ENCODE results near the gene TSPAN8. TPM values are rescaled to one million over a fixed set of nuclear protein-coding genes. Genes with fewer than 3 reads are reported as not detected.

TSPAN8 gene
- total RNA-seq, 3 donors from 2014 or later (not counting 1 experiment from before 2014, with no cell fraction given), result not detected

GRCh38 chr12:71195338-71195896 lies 37.6 kb upstream of the TSPAN8 start:
- TF ChIP-seq CTCF (IDR thresholded peaks at IDR 0.05), result no peak
- ATAC-seq (no peak), DNase-seq (no peak)
- H3K27me3 ChIP-seq (ENCODE audit: control insufficient read depth, insufficient read depth, low read length), result no peaks in the 10 kb centered on the region
- no peaks in the 10 kb centered on the region for H3K4me1 ChIP-seq (ENCODE audit: control insufficient read depth, insufficient read depth, low read length)
- no peak overlapping the region for H3K27ac ChIP-seq (ENCODE audit: low read length)
- Mint-ChIP-seq H3K4me3 (no peak overlapping the region), H3K9me3 (peaks cover 12% of the 10 kb centered on the region in 2 donors), H3K27me3 (ENCODE audit: low read depth in 2 of 2) (no peaks in the 10 kb centered on the region), H3K27ac (no peak overlapping the region), H3K4me1 (no peaks in the 10 kb centered on the region), H3K36me3 (no peaks in the 10 kb centered on the region)
- 75% methylated on average over 5 of the region's 5 CpGs for WGBS (ENCODE audit: insufficient coverage)
- intact Hi-C loops (cut with micrococcal nuclease), result no loop called here
- H3K4me3 ChIP-seq (ENCODE audit: low read length), result no peak overlapping the region
- H3K36me3 ChIP-seq (ENCODE audit: control insufficient read depth, insufficient read depth, low read length), result no peaks in the 10 kb centered on the region
- H3K9me3 ChIP-seq (ENCODE audit: control insufficient read depth, insufficient read depth, low read length), result no peaks in the 10 kb centered on the region

- H3K27ac Mint-ChIP-seq, result no peak overlapping the region
- no peak for ATAC-seq
- Histone ChIP-seq H3K4me1 (ENCODE audit: control insufficient read depth, insufficient read depth, low read length) (no peaks in the 10 kb centered on the region), H3K27me3 (ENCODE audit: control insufficient read depth, insufficient read depth, low read length) (no peaks in the 10 kb centered on the region), H3K4me3 (ENCODE audit: low read length) (no peak overlapping the region), H3K27ac (ENCODE audit: low read length) (no peak overlapping the region), H3K36me3 (ENCODE audit: control insufficient read depth, insufficient read depth, low read length) (no peaks in the 10 kb centered on the region), H3K9me3 (ENCODE audit: control insufficient read depth, insufficient read depth, low read length) (no peaks in the 10 kb centered on the region)
- H3K4me1 Mint-ChIP-seq, result no peaks in the 10 kb centered on the region
- H3K27me3 Mint-ChIP-seq (ENCODE audit: low read depth in 2 of 2), result no peaks in the 10 kb centered on the region
- intact Hi-C loops (cut with micrococcal nuclease), result no loop called here
- no peak for DNase-seq
- no peak for TF ChIP-seq CTCF (IDR thresholded peaks at IDR 0.05)
- peaks cover 12 to 14% of the 10 kb centered on the region in 2 donors for H3K9me3 Mint-ChIP-seq
- H3K4me3 Mint-ChIP-seq, result no peak overlapping the region
- WGBS (ENCODE audit: insufficient coverage), result 90% methylated on average over 2 of the region's 2 CpGs
- H3K36me3 Mint-ChIP-seq, result no peaks in the 10 kb centered on the region
Observed at GRCh38 chr12:71194657-71195056, 36.9 kb upstream of the TSPAN8 start.

- intact Hi-C loops (cut with micrococcal nuclease), result no loop called here
- no peaks in the 10 kb centered on the region for H3K36me3 ChIP-seq (ENCODE audit: control insufficient read depth, insufficient read depth, low read length)
- no peaks in the 10 kb centered on the region for H3K9me3 ChIP-seq (ENCODE audit: control insufficient read depth, insufficient read depth, low read length)
- H3K27ac ChIP-seq (ENCODE audit: low read length), result no peak overlapping the region
- no peak overlapping the region for H3K27ac Mint-ChIP-seq
- H3K36me3 Mint-ChIP-seq, result no peaks in the 10 kb centered on the region
- H3K4me3 Mint-ChIP-seq, result no peak overlapping the region
- no peaks in the 10 kb centered on the region for H3K27me3 Mint-ChIP-seq (ENCODE audit: low read depth in 2 of 2)
- WGBS (ENCODE audit: insufficient coverage), result no CpG with 5 or more reads among the region's 1 CpG
- no peaks in the 10 kb centered on the region for H3K4me1 Mint-ChIP-seq
- DNase-seq (no peak), ATAC-seq (no peak)
- H3K27me3 ChIP-seq (ENCODE audit: control insufficient read depth, insufficient read depth, low read length), result no peaks in the 10 kb centered on the region
- no peak for TF ChIP-seq CTCF (IDR thresholded peaks at IDR 0.05)
- H3K9me3 Mint-ChIP-seq, result peaks cover 12 to 16% of the 10 kb centered on the region in 2 donors
- no peak overlapping the region for H3K4me3 ChIP-seq (ENCODE audit: low read length)
- H3K4me1 ChIP-seq (ENCODE audit: control insufficient read depth, insufficient read depth, low read length), result no peaks in the 10 kb centered on the region
Observed at GRCh38 chr12:71193041-71193440, 35.2 kb upstream of the TSPAN8 start.

Data from natural killer cell (primary cell).